Measurements from ENCODE around the gene STAT5A.
"Not testable (repeated sequence)": the region's sequence is repeated elsewhere in the genome, so short reads cannot be mapped to it uniquely, and the experiment has no call there.

Gene STAT5A

DNA sequence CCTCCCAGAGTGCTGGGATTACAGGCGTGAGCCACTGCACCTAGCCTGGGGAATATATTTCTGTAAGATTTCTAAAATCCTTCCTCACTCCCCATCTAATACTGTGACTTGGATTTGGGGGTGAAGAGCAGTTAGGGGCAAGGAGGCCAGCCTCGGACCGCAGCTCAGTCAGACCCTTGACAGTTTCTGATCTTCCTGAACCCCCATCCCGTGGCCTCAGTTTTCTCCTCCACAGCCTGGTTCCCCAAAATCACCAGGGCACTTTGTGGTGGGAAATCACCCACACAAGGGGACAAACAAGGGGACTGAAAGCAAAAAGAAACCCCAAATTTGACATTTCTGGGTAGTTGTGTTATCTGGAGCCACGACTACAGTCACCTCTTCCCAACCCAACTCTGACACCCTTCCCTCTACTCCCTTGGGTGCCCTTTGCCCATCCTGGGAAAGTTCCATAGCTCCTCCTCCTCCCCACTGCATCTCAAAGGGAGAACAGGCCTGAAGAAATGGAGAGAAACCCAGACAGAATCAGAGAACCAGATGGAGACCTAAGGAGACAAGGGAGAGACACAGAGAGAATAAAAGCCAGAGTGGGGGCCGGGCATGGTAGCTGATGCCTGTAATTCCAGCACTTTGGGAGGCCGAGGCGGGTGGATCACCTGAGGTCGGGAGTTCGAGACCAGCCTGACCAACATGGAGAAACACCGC lies 2.8 kb upstream of the STAT5A start:
- no peak for DNase-seq (ENCODE audit: low read depth)

DNA sequence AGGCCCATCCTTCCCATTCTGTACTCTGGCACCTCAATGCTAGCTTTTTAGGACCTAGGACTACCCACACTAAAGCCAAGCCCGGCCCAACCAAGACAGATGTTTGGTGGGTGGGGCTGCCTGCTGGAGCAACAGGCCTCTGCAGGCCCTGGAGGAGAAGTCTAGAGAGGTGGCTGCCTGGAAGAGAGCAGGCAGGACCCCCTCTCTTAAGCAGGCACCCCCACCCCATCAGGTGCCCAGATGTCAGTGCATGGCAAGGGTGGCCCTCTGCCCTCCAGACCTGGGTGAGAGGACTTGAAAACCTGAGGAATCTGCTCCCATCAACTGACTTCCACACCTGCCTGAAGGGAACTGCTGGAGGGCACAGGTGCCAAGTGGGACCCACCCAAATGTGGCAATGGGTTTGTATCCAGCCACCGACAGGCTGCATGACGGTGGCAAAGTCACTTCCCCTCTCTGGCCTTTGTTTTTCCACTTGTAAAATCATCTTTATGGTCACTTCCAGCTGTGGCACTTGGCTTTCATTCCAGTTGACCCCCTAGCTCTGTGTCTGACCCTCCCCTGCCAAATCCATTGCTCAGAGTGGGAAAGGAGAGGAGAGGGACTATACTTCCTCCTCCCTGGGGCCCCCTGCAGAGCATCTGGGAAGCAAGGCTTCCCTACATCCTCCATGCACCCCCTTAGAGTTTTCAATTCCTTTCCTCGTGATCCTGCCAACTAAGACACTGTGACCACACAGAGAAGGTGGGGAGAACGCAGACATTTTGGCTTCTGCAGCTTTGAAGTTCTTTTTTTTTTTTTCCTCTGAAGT lies 1.7 kb upstream of the STAT5A start:
- DNase-seq (ENCODE audit: low read depth), result no peak

- DNase-seq (ENCODE audit: low read depth), result peak; percentile 56
Observed at GRCh38 chr17:42287305-42287976, 857 bp upstream of the STAT5A start.

GRCh38 chr17:42288803-42289610 lies 709 bp downstream of the STAT5A start:
- DNase-seq (ENCODE audit: low read depth), result peak; percentile 71

- DNase-seq (ENCODE audit: low read depth), result no peak
Observed at GRCh38 chr17:42289611-42290181, 1.4 kb downstream of the STAT5A start.

GRCh38 chr17:42290577-42290976 lies 2.3 kb downstream of the STAT5A start:
- DNase-seq (ENCODE audit: low read depth), result no peak

GRCh38 chr17:42291129-42291528 lies 2.8 kb downstream of the STAT5A start:
- no peak for DNase-seq (ENCODE audit: low read depth)

DNA sequence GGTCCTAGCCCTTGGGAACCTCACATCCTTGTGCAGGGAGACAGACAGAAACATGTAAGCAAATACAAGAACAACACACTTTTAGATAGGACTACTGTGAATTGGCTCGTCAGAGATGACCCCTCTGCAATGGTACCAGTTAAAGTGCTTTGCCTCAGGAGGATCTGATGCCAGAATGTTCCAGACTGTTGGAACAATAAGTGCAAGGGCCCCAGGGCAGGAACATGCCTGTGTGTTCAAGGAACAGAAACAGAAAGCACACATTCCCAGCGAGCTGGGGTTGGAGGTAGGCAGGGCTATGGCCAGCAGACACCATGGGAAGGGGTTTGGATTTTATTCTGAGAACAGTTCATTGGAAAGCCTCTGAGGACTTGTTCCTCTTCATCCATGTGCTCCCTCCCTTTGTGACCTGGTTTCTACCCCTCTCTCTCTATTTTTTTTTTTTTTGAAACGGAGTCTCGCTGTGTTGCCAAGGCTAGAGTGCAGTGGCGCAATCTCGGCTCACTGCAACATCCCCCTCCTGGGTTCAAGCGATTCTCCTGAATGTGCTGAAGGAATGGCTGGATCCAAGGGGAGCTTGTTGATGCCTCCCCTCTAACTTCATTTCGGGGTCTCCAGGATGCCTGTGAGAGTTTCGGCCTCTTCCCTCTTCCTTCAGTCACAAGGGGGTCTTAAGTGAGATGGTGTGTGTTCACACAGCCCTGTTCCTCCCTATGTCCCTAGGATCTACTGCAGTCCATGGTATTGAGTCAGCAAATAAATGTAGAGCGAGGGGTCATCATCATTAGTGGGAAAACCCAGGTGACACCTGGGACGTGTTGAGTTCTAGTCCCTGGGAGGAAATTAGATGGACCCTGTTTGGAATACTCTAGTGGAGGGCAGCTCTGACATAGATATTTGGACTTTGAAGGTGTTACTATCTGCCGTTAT lies 6.4 kb downstream of the STAT5A start:
- DNase-seq (ENCODE audit: low read depth), result no peak

DNA sequence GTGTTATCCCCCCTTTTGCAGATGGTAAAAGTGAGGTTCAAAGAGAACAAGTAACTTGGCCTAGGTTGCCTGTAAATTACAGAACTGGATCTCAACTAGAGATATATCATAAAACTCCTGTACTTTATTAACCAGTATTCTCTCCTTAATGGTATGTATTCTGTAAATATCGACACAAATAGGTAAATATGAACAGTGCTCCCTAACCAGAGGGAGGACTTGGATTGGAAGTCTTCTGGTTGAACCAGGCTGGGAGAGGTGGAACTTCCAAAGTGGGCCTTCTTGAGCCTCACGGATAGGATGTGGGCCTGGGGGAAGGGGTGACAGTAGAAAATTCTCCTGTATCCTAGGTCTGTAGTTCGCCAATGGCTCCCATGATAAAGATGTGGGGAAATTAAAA lies 7.7 kb downstream of the STAT5A start:
- no peak for DNase-seq (ENCODE audit: low read depth)

DNA sequence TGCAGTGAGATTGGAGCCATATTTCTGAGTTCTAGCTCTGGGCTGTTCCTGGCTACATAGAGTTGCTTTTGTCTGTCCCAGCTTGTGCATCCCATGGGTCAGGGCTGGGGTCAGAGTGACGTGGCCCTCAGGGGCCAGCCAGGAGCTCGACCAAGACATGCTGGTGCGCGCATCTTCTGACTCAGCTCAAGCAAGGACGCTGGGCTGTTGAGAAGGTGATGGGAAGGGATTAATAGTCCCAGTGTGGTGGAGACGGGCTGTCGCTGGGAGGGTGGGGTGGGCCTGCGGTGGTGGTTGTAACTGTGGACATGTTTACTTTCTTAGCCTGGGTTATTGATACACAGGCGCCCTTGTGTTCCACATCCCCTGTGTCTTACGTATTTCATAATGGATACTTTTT lies 9.5 kb downstream of the STAT5A start:
- DNase-seq (ENCODE audit: low read depth), result not testable (repeated sequence)

- DNase-seq (ENCODE audit: low read depth), result not testable (repeated sequence)
Observed at GRCh38 chr17:42299361-42299760, 11.1 kb downstream of the STAT5A start.

DNA sequence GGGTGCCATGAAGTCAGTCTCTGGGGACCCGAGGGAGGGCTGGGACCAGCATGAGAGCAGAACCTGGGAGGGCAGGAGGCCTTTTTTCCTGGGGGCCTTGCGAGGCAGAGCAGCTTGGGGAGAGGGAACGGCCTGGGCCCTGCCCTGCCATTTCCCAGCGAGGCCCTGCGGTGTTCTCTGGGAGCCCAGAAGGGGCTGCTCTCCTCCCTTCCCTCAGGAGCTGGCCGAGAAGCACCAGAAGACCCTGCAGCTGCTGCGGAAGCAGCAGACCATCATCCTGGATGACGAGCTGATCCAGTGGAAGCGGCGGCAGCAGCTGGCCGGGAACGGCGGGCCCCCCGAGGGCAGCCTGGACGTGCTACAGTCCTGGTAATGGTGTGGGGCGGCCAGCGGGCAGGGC lies 11.6 kb downstream of the STAT5A start:
- not testable (repeated sequence) for DNase-seq (ENCODE audit: low read depth)

DNA sequence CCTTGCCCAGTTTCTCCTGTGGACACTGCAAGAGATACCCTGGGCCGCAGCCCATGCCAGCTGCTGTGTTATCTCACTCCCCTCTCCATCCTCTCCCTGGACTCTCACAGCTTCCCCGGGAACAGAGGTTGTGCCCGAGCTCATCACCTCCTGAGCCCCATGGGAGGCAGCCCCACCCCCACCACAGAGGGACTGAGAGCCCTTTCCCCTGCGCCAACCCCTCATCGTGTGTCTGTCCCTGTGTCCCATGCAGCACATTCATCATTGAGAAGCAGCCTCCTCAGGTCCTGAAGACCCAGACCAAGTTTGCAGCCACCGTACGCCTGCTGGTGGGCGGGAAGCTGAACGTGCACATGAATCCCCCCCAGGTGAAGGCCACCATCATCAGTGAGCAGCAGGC lies 12.7 kb downstream of the STAT5A start:
- DNase-seq (ENCODE audit: low read depth), result no peak

- no peak for DNase-seq (ENCODE audit: low read depth)
Observed at GRCh38 chr17:42303694-42304093, 15.4 kb downstream of the STAT5A start.

DNA sequence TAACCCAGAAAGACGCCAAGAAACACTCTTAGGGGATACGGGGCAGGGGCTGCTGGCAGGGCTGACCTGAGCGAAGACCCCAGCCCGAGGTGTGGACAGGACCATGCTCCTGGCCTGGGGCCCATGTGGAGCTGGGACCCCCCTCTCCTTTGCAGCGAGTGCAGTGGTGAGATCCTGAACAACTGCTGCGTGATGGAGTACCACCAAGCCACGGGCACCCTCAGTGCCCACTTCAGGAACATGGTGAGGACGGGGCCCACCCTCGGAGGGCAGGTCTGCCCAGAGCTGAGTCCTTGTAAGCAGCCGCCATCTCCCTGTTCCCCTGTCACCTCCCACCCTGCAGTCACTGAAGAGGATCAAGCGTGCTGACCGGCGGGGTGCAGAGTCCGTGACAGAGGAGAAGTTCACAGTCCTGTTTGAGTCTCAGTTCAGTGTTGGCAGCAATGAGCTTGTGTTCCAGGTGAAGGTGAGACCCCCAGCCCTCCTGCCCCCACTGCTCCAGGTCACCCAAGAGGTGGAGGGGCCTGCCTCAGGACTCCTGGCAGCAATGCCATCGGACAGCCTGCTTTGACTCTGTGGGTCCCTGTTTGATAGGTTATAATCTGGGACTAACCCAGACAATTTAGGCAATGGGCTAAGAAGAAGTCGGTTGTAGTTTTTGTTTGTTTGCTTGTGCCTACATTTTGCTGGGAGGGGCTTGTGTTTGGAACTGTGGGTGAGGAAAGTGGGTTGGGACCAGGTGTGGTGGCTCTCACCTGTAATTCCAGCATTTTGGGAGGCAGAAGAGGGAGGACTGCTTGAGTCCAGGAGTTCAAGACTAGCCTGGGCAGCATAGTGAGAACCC lies 16.1 kb downstream of the STAT5A start:
- no peak for DNase-seq (ENCODE audit: low read depth)

DNA sequence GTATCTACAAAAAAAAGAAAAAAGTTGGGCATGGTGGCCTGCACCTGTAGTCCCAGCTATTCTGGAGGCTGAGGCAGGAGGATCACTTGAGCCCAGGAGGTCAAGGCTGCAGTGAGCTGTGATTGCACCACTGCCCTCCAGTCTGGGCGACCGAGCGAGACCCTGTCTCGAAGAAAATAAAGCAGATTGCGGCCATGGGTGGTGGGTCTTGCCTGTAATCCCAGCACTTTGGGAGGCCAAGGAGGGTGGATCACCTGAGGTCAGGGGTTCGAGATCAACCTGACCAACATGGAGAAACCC lies 16.7 kb downstream of the STAT5A start:
- DNase-seq (ENCODE audit: low read depth), result not testable (repeated sequence)

GRCh38 chr17:42305543-42306384 lies 17.5 kb downstream of the STAT5A start:
- DNase-seq (ENCODE audit: low read depth), result no peak

DNA sequence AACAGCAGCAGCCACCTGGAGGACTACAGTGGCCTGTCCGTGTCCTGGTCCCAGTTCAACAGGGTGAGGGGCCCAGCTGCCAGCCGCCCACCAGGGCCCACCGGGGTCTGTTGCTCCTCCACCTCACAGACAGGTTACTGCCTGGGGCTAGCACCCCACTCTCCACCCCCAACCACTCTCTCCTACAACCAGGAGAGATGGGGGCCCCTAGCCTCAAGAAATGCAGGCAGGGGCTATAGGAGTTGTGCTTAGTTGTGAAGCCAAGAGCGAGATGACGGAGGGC lies 18.0 kb downstream of the STAT5A start:
- no peak for DNase-seq (ENCODE audit: low read depth)

GRCh38 chr17:42307362-42307927 lies 19.1 kb downstream of the STAT5A start:
- no peak for DNase-seq (ENCODE audit: low read depth)
